Measurements from ENCODE around the gene PARD3. TPM values are rescaled to one million over a fixed set of nuclear protein-coding genes. Genes with fewer than 3 reads are reported as not detected.

Gene PARD3
- total and polyA plus RNA-seq, 2 donors (not counting 3 experiments of a cell fraction or from before 2014, with no cell fraction given) = 7.3 to 24.1 TPM

DNA sequence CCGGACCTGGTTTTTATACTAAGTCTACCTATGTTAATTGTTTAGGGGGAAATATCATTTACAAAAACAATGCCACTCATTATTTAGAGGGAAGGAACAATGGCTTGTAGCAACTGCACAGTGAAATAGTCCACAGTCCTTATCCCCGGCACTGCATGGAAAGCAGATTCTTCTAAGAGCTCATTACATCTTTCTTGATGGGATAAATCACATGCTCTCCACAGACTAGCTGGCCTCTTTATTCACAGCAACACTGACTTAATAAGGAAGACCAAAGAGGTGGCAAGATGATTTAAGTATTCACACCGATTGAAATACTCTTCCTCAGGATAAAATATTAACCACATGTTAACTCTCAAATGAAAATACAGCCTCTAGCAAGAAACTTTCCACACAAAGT, 349.4 kb downstream of the PARD3 start:
- POLR2A ChIA-PET = no interaction called here
- no TSS peak for BruUV-seq (replicated peaks)
- TF ChIP-seq EZH2 (IDR thresholded peaks at IDR 0.05; ENCODE audit: borderline replicate concordance, low read depth, low read length, severe bottlenecking) = no peak
- no peak for TF ChIP-seq POLR2AphosphoS5 (IDR thresholded peaks at IDR 0.05; ENCODE audit: insufficient read depth, low read depth, low read length)
- no peak for TF ChIP-seq MYC (IDR thresholded peaks at IDR 0.05; ENCODE audit: low read depth, low read length)
- no peak for TF ChIP-seq JUN (IDR thresholded peaks at IDR 0.05; ENCODE audit: borderline replicate concordance, insufficient read depth, insufficient read length, low read depth)
- TF ChIP-seq, protein P1, sequence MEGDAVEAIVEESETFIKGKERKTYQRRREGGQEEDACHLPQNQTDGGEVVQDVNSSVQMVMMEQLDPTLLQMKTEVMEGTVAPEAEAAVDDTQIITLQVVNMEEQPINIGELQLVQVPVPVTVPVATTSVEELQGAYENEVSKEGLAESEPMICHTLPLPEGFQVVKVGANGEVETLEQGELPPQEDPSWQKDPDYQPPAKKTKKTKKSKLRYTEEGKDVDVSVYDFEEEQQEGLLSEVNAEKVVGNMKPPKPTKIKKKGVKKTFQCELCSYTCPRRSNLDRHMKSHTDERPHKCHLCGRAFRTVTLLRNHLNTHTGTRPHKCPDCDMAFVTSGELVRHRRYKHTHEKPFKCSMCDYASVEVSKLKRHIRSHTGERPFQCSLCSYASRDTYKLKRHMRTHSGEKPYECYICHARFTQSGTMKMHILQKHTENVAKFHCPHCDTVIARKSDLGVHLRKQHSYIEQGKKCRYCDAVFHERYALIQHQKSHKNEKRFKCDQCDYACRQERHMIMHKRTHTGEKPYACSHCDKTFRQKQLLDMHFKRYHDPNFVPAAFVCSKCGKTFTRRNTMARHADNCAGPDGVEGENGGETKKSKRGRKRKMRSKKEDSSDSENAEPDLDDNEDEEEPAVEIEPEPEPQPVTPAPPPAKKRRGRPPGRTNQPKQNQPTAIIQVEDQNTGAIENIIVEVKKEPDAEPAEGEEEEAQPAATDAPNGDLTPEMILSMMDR (IDR thresholded peaks at IDR 0.05; ENCODE audit: extremely low read depth in 1 of 2, insufficient read depth in 1 of 2, low read depth in 1 of 2, low read length in 2 of 2) = no peak
- no peak for TF ChIP-seq POLR2A (IDR thresholded peaks at IDR 0.05; ENCODE audit: low read depth, low read length)
- no peak overlapping the region for H3K4me3 ChIP-seq (replicated peaks in 1 of 3; ENCODE audit: insufficient read depth in 1 of 3, low read depth in 1 of 3, low read length in 3 of 3)
- CTCF ChIA-PET = no interaction called here
- dilution Hi-C loops (cut with MboI; ENCODE audit: extremely low pct_ligation_motif_present, low sequenced_read_pairs) = no loop called here
- intact Hi-C loops (cut with micrococcal nuclease) = no loop called here
- DNase-seq (ENCODE audit: low read depth, low spot score) = no peak
- H3K4me1 ChIP-seq (ENCODE audit: control insufficient read depth, extremely low read depth, insufficient read depth, low read length) = no peaks in the 10 kb centered on the region
- H3K27me3 ChIP-seq (ENCODE audit: control insufficient read depth in 2 of 2, insufficient read depth in 2 of 2, low read length in 2 of 2) = no peaks in the 10 kb centered on the region
- H3K79me2 ChIP-seq (ENCODE audit: control insufficient read depth, insufficient read depth, low read length) = no peaks in the 10 kb centered on the region
- H3K36me3 ChIP-seq (ENCODE audit: control insufficient read depth in 2 of 2, extremely low read depth in 1 of 2, insufficient read depth in 2 of 2, low read length in 2 of 2) = no peaks in the 10 kb centered on the region
- no peaks in the 10 kb centered on the region for H3K9me1 ChIP-seq (replicated peaks; ENCODE audit: control insufficient read depth, extremely low read depth, insufficient read depth, low read length)
- no peak overlapping the region for H3K4me2 ChIP-seq (ENCODE audit: insufficient read depth, low read length)
- H3K9me3 ChIP-seq (replicated peaks; ENCODE audit: control insufficient read depth, insufficient read depth, low read length) = no peaks in the 10 kb centered on the region
- H3K9ac ChIP-seq (replicated peaks; ENCODE audit: extremely low read depth, insufficient read depth, low read length) = no peak overlapping the region
- H2AFZ ChIP-seq (ENCODE audit: low read depth, low read length) = no peak overlapping the region
- no peak for FAIRE-seq
- H4K20me1 ChIP-seq (replicated peaks; ENCODE audit: control insufficient read depth, extremely low read depth, insufficient read depth, low read length) = no peaks in the 10 kb centered on the region
- H3K27ac ChIP-seq (ENCODE audit: insufficient read depth, low read depth, low read length) = no peak overlapping the region

DNA sequence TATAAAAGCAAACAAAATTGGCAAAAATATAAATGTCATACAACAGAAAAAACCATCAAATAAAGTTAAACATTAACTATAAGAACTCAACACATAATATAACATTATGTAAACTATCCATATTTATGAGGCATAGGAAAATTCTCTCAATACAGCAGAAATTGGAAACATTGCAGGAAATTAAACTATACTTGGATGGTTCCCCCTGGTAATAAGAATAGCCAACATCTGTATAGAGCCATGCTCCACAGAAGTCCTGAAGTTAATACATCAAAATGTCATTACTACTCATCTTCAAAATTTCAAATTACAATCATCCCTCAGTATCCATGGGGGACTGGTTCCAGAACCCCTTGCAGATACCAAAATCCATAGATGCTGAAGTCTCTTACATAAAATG, 350.5 kb downstream of the PARD3 start:
- BruUV-seq (replicated peaks) = no TSS peak

More for the DNA sequence above, 350.5 kb downstream of the PARD3 start:
- intact Hi-C loops (cut with micrococcal nuclease) = no loop called here
- DNase-seq (ENCODE audit: low read depth, low spot score) (no peak), FAIRE-seq (no peak)
- CTCF ChIA-PET = interaction anchor here (1.2 kb wide), 1 partner anchor 11 kb away, joined by 3 read pairs; no protein-coding TSS in a partner anchor
- Histone ChIP-seq H2AFZ (ENCODE audit: low read depth, low read length) (no peak overlapping the region), H3K4me3 (replicated peaks in 1 of 3; ENCODE audit: insufficient read depth in 1 of 3, low read depth in 1 of 3, low read length in 3 of 3) (no peak overlapping the region), H3K9ac (replicated peaks; ENCODE audit: extremely low read depth, insufficient read depth, low read length) (no peak overlapping the region), H3K79me2 (ENCODE audit: control insufficient read depth, insufficient read depth, low read length) (no peaks in the 10 kb centered on the region), H3K4me1 (ENCODE audit: control insufficient read depth, extremely low read depth, insufficient read depth, low read length) (no peaks in the 10 kb centered on the region), H3K4me2 (ENCODE audit: insufficient read depth, low read length) (no peak overlapping the region), H3K9me1 (replicated peaks; ENCODE audit: control insufficient read depth, extremely low read depth, insufficient read depth, low read length) (no peaks in the 10 kb centered on the region), H4K20me1 (replicated peaks; ENCODE audit: control insufficient read depth, extremely low read depth, insufficient read depth, low read length) (no peaks in the 10 kb centered on the region), H3K27me3 (ENCODE audit: control insufficient read depth in 2 of 2, insufficient read depth in 2 of 2, low read length in 2 of 2) (no peaks in the 10 kb centered on the region), H3K27ac (ENCODE audit: insufficient read depth, low read depth, low read length) (no peak overlapping the region), H3K9me3 (replicated peaks; ENCODE audit: control insufficient read depth, insufficient read depth, low read length) (no peaks in the 10 kb centered on the region), H3K36me3 (ENCODE audit: control insufficient read depth in 2 of 2, extremely low read depth in 1 of 2, insufficient read depth in 2 of 2, low read length in 2 of 2) (no peaks in the 10 kb centered on the region)
- TF ChIP-seq MYC (IDR thresholded peaks at IDR 0.05; ENCODE audit: low read depth, low read length) (no peak), JUN (IDR thresholded peaks at IDR 0.05; ENCODE audit: borderline replicate concordance, insufficient read depth, insufficient read length, low read depth) (no peak), POLR2AphosphoS5 (IDR thresholded peaks at IDR 0.05; ENCODE audit: insufficient read depth, low read depth, low read length) (no peak), GATA2 (IDR thresholded peaks at IDR 0.05; ENCODE audit: insufficient read depth, insufficient read length, low read depth, low read length) (no peak), FOS (IDR thresholded peaks at IDR 0.05; ENCODE audit: borderline replicate concordance, insufficient read depth, low read length) (no peak), POLR2A (IDR thresholded peaks at IDR 0.05; ENCODE audit: low read depth, low read length) (no peak), EZH2 (IDR thresholded peaks at IDR 0.05; ENCODE audit: borderline replicate concordance, low read depth, low read length, severe bottlenecking) (no peak)
- TF ChIP-seq, protein P2, sequence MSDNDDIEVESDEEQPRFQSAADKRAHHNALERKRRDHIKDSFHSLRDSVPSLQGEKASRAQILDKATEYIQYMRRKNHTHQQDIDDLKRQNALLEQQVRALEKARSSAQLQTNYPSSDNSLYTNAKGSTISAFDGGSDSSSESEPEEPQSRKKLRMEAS (IDR thresholded peaks at IDR 0.05; ENCODE audit: insufficient read depth, insufficient read length) = no peak
- TF ChIP-seq, protein P1 (IDR thresholded peaks at IDR 0.05; ENCODE audit: extremely low read depth in 1 of 2, insufficient read depth in 1 of 2, low read depth in 1 of 2, low read length in 2 of 2) = no peak
- dilution Hi-C loops (cut with MboI; ENCODE audit: extremely low pct_ligation_motif_present, low sequenced_read_pairs) = no loop called here
- POLR2A ChIA-PET = interaction anchor here (0.7 kb wide), 1 partner anchor 106 kb away, joined by 4 read pairs; no protein-coding TSS in a partner anchor
